DOHH2 (cell line): ENCODE measurements around the gene ITK.

Source experiments
- H3F3A ChIP-seq: fragments of 200-600 bp; sonication (generic), shearing (Covaris generic); 2 replicates; pipeline ENCODE4 v1.6.0; 2016; ENCODE audit warnings: antibody characterized with exemption, mild to moderate bottlenecking; ENCODE audit not compliant: control insufficient read depth, insufficient read depth
- H3K27ac ChIP-seq: fragments of 200-600 bp; sonication (generic); 2 replicates; pipeline ENCODE4 v1.5.1; 2014; ENCODE audit warnings: low read depth, mild to moderate bottlenecking, low read length, moderate library complexity
- H3K27me3 ChIP-seq: fragments of 200-600 bp; sonication (generic); 2 replicates; pipeline ENCODE4 v1.6.1; 2014; ENCODE audit warnings: mild to moderate bottlenecking, low read length, mixed read lengths; ENCODE audit not compliant: control insufficient read depth
- H3K36me3 ChIP-seq: fragments of 200-600 bp; sonication (generic); 2 replicates; pipeline ENCODE4 v1.6.1; 2014; ENCODE audit warnings: mild to moderate bottlenecking, low read length, moderate library complexity, mixed read lengths; ENCODE audit not compliant: control insufficient read depth
- H3K4me1 ChIP-seq: fragments of 200-600 bp; sonication (generic); 2 replicates; pipeline ENCODE4 v1.6.1; 2014; ENCODE audit warnings: mild to moderate bottlenecking, low read length, mixed read lengths; ENCODE audit not compliant: control insufficient read depth
- H3K4me2 ChIP-seq: fragments of 200-600 bp; sonication (generic); 2 replicates; pipeline ENCODE4 v1.6.0; 2014; ENCODE audit warnings: mild to moderate bottlenecking, low read length, moderate library complexity
- H3K4me3 ChIP-seq: fragments of 200-600 bp; sonication (generic); 2 replicates; pipeline ENCODE4 v1.5.1; 2014; ENCODE audit warnings: mild to moderate bottlenecking, low read length, mixed read lengths
- H3K79me2 ChIP-seq: fragments of 200-600 bp; sonication (generic); 2 replicates; pipeline ENCODE4 v1.6.1; 2014; ENCODE audit warnings: mild to moderate bottlenecking, low read length, mixed read lengths; ENCODE audit not compliant: control insufficient read depth
- H3K9me2 ChIP-seq: fragments of 200-600 bp; sonication (generic); replicated peaks from 2 replicates; pipeline ENCODE4 v1.6.1; 2014; ENCODE audit warnings: mild to moderate bottlenecking, low read length, mixed read lengths; ENCODE audit not compliant: control insufficient read depth
- H3K9me3 ChIP-seq: fragments of 200-600 bp; sonication (generic); 2 replicates; pipeline ENCODE4 v1.6.1; 2014; ENCODE audit warnings: antibody characterized with exemption, low read length, mixed read lengths; ENCODE audit not compliant: control insufficient read depth, insufficient read depth
- H4K20me1 ChIP-seq: fragments of 200-600 bp; sonication (generic); 2 replicates; pipeline ENCODE4 v1.6.0; 2014; ENCODE audit warnings: low read depth, mild to moderate bottlenecking, antibody characterized with exemption, low read length, moderate library complexity; ENCODE audit not compliant: control insufficient read depth, insufficient read depth
- EZH2phosphoT487 ChIP-seq: fragments of 200-600 bp; sonication (generic); IDR thresholded peaks from 2 replicates; pipeline ENCODE4 v1.6.1; 2017; ENCODE audit warnings: borderline replicate concordance, mild to moderate bottlenecking, antibody characterized with exemption, low read length, moderate library complexity, mixed read lengths
- TF ChIP-seq, protein P1 (sequence below): fragments of 200-600 bp; sonication (generic); IDR thresholded peaks from one replicate; pipeline ENCODE4 v1.5.1; 2014; ENCODE audit warnings: antibody characterized with exemption, mild to moderate bottlenecking, low read depth, low read length; ENCODE audit not compliant: poor library complexity, severe bottlenecking

Gene ITK

DNA sequence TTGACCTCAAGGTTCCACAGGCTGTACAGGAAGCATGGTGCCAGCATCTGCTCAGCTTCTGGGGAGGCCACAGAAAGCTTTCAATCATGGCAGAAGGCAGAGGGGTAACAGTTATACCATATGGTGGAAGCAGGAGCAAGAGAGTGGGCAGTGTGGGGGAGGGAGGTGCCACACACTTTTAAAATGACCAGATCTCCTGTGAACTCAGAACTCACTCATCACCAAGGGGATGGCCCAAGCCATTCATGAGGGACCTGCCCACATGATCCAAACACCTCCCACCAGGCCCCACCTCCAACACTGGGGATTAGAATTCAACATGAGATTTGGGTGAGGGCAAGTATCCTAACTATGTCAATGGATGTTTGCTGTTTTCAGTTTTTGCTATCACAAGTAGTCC is 101.5 kb downstream of the ITK start:
- Histone ChIP-seq H3K4me2 (peak overlapping the region; percentile 49), H3K36me3 (peaks cover 43% of the 10 kb centered on the region), H3K4me1 (peaks cover 62% of the 10 kb centered on the region)

DNA sequence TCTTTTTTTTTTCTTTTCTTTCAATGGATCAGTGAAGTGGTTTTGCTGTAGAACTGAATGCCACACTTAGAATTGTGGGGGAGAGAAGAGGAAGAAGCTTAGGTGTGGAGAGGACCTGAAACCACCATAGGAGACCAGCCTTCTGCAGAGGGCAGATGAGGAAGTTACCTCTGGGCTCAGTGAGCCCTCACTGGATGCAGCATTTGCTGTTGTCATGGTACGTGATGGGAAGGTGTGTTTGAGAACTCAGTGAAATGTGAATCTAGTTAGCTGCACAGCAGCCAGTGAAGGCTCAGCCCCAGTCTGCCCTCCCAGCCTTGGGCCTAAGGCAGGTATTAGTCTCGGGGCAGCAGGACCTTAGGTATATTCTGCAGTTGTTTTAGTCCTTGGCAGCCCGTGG is 102.8 kb downstream of the ITK start:
- H3K4me2 ChIP-seq: peak overlapping the region; percentile 49
- H3K27me3 ChIP-seq: no peaks in the 10 kb centered on the region
- H3K9me2 ChIP-seq: no peaks in the 10 kb centered on the region
- H3K4me1 ChIP-seq: peaks cover 53% of the 10 kb centered on the region
- H3K27ac ChIP-seq: peak overlapping the region; percentile 47
- H3K36me3 ChIP-seq: peaks cover 48% of the 10 kb centered on the region
- peaks cover 82% of the 10 kb centered on the region for H3K79me2 ChIP-seq
- H3K4me3 ChIP-seq: peak overlapping the region; percentile 6
- TF ChIP-seq EZH2phosphoT487: no peak
- TF ChIP-seq, protein P1, sequence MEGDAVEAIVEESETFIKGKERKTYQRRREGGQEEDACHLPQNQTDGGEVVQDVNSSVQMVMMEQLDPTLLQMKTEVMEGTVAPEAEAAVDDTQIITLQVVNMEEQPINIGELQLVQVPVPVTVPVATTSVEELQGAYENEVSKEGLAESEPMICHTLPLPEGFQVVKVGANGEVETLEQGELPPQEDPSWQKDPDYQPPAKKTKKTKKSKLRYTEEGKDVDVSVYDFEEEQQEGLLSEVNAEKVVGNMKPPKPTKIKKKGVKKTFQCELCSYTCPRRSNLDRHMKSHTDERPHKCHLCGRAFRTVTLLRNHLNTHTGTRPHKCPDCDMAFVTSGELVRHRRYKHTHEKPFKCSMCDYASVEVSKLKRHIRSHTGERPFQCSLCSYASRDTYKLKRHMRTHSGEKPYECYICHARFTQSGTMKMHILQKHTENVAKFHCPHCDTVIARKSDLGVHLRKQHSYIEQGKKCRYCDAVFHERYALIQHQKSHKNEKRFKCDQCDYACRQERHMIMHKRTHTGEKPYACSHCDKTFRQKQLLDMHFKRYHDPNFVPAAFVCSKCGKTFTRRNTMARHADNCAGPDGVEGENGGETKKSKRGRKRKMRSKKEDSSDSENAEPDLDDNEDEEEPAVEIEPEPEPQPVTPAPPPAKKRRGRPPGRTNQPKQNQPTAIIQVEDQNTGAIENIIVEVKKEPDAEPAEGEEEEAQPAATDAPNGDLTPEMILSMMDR: no peak
- H3F3A ChIP-seq: peaks cover 13% of the 10 kb centered on the region
- no peaks in the 10 kb centered on the region for H3K9me3 ChIP-seq
- H4K20me1 ChIP-seq: 0 out of 2 replicates have a peak, but pooled peaks cover 3% of the 10 kb centered on the region

More for the DNA sequence above, 101.5 kb downstream of the ITK start:
- no peak overlapping the region for H3K4me3 ChIP-seq
- 0 out of 2 replicates have a peak, but pooled peaks cover 3% of the 10 kb centered on the region for H4K20me1 ChIP-seq
- H3K27me3 ChIP-seq: no peaks in the 10 kb centered on the region
- H3K9me2 ChIP-seq: no peaks in the 10 kb centered on the region
- H3F3A ChIP-seq: peaks cover 13% of the 10 kb centered on the region
- peaks cover 93% of the 10 kb centered on the region for H3K79me2 ChIP-seq
- H3K9me3 ChIP-seq: no peaks in the 10 kb centered on the region
- H3K27ac ChIP-seq: peak overlapping the region; percentile 47; the same call in 1 of the 2 replicates
- TF ChIP-seq EZH2phosphoT487: no peak
- TF ChIP-seq, protein P1: no peak

DNA sequence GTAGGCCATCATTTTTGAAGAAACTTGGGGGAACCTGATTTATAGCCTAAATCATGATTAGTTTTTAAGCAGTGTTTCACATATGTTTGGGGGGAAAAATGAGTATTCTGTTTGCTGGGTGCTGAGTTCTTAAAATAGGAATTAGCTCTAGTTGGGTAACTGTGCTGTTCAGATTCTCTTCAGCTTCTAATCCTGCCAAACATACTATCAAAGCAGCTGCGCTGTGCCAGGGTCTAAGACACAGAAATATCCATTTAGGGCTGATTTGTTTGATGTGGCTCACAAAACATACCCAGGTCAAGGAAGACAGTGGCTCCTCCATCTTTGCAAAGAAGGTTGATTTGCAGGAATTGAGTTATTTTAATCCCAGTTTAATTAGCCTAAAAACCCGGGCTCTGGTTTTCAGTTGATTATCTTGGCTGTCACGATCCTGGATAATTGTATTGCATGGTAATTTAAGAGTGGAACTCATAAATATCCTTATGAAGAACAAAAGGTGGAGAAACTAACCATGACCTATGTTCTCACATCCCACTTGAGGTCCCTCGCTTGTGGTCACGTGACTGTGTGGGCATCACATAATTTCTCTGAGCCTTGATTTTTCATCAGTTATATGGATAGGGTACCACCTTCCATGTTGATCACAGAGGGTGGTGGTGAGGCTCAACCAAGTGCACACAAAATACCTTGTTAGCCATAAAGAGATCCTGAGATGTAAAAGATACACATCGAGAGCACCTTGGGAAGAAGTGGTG is 104.0 kb downstream of the ITK start:
- H3K4me3 ChIP-seq: no peak overlapping the region
- peaks cover 70% of the 10 kb centered on the region for H3K79me2 ChIP-seq
- H3K27me3 ChIP-seq: no peaks in the 10 kb centered on the region
- peaks cover 13% of the 10 kb centered on the region for H3F3A ChIP-seq
- TF ChIP-seq, protein P1: no peak
- no peak for TF ChIP-seq EZH2phosphoT487
- no peaks in the 10 kb centered on the region for H3K9me3 ChIP-seq
- H4K20me1 ChIP-seq: 0 out of 2 replicates have a peak, but pooled peaks cover 3% of the 10 kb centered on the region
- no peak overlapping the region for H3K4me2 ChIP-seq
- H3K27ac ChIP-seq: no peak overlapping the region
- peaks cover 44% of the 10 kb centered on the region for H3K4me1 ChIP-seq
- no peaks in the 10 kb centered on the region for H3K9me2 ChIP-seq
- peaks cover 51% of the 10 kb centered on the region for H3K36me3 ChIP-seq
